Gastroesophageal sphincter (tissue), 2 donors: ENCODE results near the gene STAT1.

Experiments used
- POLR2A ChIP-seq, 2 donors: fragments of 450-650 bp; IDR thresholded peaks; one replicate each; pipeline ENCODE4 v1.6.1; 2017; ENCODE audit warnings: antibody characterized with exemption in 2 of 2, mild to moderate bottlenecking in 2 of 2, moderate library complexity in 1 of 2
- POLR2AphosphoS5 ChIP-seq: sonication (generic); formaldehyde crosslinking; IDR thresholded peaks from one replicate; pipeline ENCODE4 v1.6.1; 2017; ENCODE audit warnings: antibody characterized with exemption

- TF ChIP-seq POLR2A (IDR thresholded peaks at IDR 0.05), result no peak
- TF ChIP-seq POLR2AphosphoS5, result no peak
Observed at GRCh38 chr2:190938771-190939335, 75.1 kb downstream of the STAT1 start.
